HFF-Myc (cell line): Measurements from ENCODE around the gene MRPS2.

Source experiments
- DNase-seq: peaks from one replicate; pipeline ENCODE4 v3.0.0-alpha.2; 2011; ENCODE audit warnings: low read depth; ENCODE audit errors: extremely low read depth
- H3K4me3 ChIP-seq: replicated peaks from 2 replicates; pipeline ENCODE4 v1.5.1; 2011; ENCODE audit warnings: low read depth, mild to moderate bottlenecking, control low read depth, low read length
- TF ChIP-seq, protein P1 (sequence below): IDR thresholded peaks from 2 replicates; pipeline ENCODE4 v1.5.1; 2012; ENCODE audit warnings: mild to moderate bottlenecking, low read depth, low read length, control low read depth; ENCODE audit errors: missing control alignments

The MRPS2 gene

DNA sequence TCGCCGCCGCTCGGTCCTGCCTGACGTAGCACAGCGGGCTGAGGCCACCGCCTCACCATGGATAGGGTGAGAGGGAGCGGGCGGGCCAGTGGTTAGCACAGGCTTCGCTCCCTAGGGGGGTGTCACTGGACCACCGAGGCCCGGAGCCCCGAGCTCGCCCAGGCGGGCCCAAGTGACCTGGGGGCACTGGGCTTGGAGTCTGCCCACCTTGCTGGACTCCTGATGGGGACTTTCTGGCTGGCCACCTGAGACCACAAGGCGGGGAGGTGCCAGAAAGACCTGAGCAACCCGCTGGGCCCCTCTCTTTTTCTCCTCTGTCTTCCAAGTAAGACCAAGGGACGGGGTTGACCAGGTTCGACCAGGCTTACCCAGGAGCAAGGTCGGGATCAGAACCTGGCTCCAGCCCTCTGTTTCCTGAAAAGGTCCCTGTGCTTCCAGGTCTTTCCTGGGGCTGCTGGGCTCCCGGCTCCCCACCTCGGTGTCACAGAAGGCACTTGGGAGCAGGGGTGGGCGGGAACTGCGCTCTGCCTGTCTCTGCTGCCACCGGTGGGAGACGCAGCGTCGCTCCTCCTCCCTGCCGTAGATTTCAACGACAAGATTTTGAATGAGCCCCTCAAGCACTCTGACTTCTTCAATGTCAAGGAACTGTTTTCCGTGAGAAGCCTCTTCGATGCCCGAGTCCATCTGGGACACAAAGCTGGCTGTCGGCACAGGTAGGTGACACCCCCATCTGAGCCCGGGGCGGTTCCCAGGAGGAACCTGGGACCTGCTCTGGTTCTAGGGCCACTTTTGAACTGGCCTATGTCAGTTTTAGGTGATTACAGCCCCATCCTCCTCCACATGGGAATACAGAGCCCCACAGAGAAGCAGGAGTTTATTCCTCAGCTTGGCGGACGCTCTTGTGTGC, 1.0 kb downstream of the MRPS2 start:
- TF ChIP-seq, protein P1, sequence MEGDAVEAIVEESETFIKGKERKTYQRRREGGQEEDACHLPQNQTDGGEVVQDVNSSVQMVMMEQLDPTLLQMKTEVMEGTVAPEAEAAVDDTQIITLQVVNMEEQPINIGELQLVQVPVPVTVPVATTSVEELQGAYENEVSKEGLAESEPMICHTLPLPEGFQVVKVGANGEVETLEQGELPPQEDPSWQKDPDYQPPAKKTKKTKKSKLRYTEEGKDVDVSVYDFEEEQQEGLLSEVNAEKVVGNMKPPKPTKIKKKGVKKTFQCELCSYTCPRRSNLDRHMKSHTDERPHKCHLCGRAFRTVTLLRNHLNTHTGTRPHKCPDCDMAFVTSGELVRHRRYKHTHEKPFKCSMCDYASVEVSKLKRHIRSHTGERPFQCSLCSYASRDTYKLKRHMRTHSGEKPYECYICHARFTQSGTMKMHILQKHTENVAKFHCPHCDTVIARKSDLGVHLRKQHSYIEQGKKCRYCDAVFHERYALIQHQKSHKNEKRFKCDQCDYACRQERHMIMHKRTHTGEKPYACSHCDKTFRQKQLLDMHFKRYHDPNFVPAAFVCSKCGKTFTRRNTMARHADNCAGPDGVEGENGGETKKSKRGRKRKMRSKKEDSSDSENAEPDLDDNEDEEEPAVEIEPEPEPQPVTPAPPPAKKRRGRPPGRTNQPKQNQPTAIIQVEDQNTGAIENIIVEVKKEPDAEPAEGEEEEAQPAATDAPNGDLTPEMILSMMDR: no peak
- H3K4me3 ChIP-seq: peak overlapping the region; percentile 84
- DNase-seq: no peak

DNA sequence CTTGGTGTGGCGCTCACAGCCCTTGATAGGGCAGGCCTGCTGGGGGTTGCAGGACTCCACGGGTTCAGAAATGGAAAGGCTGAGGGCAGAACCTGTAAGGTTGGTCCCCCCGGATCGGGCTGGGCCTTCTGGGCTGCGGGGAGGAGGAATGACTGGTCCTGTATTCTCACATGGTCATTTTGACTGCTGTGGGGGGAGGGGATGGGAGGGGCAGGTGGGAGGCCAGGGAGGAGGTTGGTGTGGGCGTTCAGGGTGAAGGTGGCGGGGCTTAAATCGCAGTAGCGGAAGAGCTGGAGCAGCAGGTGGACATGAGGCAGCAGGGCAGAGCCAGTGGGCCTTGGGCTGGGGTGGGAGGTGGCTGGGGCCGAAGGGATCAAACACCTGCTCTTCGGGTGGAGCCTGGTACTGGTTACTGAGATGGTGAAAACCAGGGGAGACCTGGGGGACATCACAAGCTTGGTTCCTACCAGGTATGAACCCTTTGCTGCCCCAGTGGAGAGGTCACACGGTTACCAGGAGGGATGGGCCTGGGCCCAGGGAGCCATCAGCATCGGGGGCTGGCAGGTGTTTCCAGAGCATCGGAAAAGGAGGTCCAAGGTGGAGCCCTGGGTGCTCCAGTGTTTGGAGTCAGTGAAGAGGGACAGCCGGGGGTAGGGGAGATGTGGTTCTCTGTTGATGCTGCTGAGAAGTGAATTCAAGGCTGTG, 1.8 kb downstream of the MRPS2 start:
- TF ChIP-seq, protein P1: no peak
- H3K4me3 ChIP-seq: peak overlapping the region; percentile 84
- DNase-seq: no peak

DNA sequence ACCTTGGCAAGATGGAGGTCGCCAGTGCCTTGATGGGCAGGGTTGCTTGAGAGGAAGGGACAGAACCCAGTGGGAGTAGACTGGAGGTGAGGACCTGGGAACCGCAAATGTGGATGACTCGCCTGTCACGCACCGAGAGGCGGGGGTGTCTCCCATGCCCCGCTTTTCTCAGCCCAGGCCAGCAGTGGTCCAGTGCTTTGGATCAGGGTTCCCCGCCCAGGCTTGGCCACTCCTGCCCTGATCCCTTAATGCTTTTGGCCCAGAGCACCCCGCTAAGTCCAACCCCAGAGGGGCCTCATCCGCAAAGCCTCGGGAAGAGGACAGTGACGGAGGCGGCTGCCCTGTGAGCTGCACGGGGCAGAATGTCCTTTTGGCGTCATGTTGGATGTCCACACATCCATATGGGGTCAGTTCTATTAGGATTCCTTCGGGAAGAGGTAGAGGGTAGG, 2.4 kb downstream of the MRPS2 start:
- H3K4me3 ChIP-seq: no peak overlapping the region
- TF ChIP-seq, protein P1: no peak
- no peak for DNase-seq

DNA sequence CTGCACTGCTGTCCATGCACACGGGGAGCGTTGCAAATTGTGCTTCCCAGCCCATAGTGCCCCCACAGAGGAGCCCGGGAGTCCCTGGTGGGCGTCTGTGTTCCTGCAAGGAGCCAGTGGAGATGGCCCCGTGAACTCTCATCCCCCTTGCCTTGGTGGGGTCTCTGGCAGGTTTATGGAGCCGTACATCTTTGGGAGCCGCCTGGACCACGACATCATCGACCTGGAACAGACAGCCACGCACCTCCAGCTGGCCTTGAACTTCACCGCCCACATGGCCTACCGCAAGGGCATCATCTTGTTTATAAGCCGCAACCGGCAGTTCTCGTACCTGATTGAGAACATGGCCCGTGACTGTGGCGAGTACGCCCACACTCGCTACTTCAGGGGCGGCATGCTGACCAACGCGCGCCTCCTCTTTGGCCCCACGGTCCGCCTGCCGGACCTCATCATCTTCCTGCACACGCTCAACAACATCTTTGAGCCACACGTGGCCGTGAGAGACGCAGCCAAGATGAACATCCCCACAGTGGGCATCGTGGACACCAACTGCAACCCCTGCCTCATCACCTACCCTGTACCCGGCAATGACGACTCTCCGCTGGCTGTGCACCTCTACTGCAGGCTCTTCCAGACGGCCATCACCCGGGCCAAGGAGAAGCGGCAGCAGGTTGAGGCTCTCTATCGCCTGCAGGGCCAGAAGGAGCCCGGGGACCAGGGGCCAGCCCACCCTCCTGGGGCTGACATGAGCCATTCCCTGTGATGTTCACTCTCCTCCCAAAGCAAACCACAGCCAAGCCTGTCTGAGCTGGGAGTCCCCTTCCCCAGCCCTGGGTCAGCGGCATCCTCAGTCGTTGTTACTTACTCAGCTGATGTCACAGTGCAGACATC, 3.1 kb downstream of the MRPS2 start:
- DNase-seq: no peak
- no peak overlapping the region for H3K4me3 ChIP-seq
- TF ChIP-seq, protein P1: no peak

DNA sequence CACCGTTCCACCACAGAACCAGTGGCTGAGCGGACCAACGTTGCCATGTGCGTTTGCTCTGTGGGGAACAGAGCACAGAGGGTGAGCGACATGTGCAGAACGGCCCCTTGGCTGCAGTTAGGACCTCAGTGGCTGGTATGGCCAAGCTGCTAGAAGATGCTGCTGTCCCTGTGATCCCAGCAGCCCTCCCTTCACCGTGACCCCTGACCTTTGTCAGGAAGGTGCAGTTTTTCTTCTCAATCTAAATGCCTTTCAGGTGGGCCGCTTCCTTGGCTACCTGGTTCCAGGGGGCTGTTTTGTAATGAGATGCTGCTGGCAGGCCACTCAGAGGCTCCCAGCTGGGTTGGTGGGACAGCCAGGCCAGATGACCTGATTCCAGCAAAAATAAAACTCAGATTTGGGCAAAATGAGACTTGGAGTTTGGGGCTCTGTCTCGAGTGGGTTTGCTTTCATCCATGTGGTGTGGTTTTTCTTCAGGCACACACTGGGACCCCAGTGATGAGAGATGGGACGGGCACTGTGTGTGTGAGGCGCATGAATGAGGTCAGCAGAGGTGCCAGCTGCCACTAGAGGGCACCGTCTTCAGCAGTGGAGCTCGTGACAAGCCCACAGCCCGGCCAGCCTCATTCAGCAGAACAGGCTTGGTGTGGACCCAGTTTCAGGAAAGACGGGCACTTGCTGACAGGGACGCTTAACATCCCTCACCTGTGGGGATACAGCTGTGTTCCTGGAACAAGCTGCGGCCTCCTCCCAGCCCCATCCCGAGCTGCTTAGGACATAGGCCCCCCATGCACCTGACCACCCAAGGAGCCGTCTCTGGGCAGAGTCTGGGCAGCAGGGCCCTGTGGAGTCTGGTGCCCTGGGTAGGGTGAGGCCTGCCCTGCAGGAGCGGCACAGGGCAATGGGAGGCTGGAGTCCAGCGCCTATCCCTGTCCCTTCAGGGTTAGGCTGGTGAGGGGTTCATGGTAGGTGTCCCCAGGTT, 4.1 kb downstream of the MRPS2 start:
- H3K4me3 ChIP-seq: no peak overlapping the region
- no peak for DNase-seq
- TF ChIP-seq, protein P1: peak; percentile 68
